Fibroblast of the conjunctiva (primary cell): ENCODE measurements around the gene TOP2A.
"Not testable (repeated sequence)": the region's sequence is repeated elsewhere in the genome, so short reads cannot be mapped to it uniquely, and the experiment has no call there.

Source experiments
- DNase-seq: peaks from one replicate; pipeline ENCODE4 v3.0.0-alpha.2; 2010; ENCODE audit warnings: low read depth

The TOP2A gene

DNA sequence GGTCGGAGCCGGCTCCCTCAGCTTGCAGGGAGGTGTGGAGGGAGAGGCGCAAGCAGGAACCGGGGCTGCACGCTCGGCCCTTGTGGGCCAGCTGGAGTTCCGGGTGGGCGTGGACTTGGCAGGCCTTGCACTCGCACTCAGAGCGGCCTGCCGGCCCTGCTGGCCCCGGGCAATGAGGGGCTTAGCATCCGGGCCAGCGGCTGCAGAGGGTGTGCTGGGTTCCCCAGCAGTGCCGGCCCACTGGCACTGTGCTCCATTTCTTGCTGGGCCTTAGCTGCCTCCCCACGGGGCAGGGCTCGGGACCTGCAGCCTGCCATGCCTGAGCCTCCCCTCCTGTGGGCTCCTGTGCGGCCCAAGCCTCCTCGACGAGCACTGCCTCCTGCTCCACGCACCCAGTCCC lies 41.9 kb downstream of the TOP2A start:
- not testable (repeated sequence) for DNase-seq

DNA sequence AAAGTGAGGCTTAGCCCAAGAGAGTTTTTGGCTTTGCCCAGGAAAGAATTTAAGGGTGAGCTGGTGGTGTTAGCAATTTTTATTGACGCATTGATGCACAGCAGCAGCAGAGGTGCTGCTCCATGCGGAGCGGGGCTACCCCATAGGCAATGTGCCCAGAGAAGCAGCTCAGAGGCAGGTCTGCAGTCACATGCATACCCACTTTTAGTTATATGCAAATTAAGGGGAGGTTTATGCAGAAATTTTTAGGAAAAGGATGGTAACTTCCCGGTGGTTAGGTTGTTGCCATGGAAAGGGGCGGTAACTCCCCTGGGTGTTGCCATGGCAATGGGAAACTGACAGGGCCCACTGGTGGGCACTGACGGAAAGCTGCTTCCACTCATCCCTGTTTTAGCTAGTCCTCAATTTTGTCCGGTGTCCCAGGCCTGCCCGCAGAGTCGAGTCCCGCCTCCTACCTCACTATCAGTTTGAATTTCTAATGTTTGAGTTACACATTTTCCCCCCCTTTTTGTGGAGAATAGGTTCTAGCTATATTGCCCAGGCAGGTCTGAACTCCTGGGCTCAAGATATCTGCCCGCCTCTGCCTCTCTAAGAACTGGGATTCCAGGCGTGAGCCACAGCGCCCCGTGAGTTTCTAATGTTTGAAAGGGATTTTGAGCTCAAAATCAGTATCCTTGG lies 42.7 kb downstream of the TOP2A start:
- DNase-seq: no peak

DNA sequence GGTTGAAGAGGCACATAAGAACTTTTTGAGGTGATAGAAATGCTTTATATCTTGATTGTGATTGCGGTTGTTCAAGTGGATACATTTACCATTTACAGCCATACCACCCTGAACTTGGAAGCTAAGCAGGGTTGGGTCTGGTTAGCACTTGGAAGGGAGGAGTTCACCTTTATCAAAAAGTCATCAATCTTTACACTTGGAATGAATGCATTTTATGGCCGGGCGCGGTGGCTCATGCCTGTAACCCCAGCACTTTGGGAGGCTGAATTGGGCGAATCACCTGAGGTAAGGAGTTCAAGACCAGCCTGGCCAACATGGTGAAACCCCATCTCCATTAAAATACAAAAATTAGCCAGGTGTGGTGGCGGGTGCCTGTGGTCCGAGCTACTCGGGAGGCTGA lies 43.7 kb downstream of the TOP2A start:
- DNase-seq: no peak

DNA sequence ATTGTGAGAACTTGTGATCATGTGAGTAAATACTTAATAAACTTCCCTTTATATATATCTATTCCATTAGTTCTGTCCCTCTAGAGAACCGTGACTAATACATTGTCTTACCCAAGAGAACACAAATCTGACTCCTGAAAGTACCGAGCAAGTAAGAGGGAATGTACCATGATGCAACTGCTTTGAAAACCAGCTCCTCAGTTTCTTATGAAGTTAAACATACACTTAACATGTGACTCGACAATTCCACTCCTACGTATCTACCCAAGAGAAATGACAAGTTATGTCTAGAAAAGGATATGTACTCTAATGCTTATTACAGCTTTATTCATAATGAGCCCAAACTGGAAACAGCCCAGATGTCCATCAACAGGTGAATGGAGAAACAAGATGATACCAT lies 44.4 kb downstream of the TOP2A start:
- peak; percentile 81 for DNase-seq

DNA sequence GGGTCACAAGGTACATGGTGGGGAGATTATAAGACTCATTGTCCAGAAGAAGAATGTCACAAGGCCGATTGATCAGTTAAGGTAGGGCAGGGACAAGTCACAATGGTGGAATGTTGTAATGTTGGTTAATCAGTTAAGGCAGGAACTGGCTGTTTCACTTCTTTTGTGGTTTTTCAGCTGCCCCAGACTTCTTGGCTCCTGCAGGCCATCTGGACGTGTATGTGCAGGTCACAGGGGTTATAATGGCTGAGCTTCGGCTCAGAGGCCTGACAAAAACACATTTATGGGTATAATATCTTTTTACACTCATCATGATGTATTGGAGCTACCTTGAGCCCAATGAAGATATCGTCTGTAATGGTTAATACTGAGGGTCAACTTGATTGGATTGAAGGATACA lies 45.1 kb downstream of the TOP2A start:
- not testable (repeated sequence) for DNase-seq

DNA sequence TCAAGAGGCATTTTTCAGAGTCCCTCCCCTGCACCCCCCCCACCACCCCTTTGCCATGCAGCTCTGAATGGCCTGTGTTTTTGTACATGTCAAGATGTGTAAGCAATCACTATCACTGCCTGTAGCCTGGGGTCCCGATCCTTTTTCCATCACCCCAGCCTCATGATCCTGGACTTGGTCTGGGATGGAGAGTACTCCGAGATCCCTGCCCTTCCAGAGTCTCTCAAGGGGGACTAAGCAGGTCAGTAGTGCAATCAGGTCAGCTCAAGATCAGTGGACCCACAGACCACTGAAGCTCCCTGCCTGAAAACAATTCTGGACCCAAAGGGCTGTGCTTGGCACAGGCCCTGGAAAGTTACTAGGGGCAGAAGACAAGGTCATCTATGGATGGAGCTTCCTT lies 45.7 kb downstream of the TOP2A start:
- no peak for DNase-seq

DNA sequence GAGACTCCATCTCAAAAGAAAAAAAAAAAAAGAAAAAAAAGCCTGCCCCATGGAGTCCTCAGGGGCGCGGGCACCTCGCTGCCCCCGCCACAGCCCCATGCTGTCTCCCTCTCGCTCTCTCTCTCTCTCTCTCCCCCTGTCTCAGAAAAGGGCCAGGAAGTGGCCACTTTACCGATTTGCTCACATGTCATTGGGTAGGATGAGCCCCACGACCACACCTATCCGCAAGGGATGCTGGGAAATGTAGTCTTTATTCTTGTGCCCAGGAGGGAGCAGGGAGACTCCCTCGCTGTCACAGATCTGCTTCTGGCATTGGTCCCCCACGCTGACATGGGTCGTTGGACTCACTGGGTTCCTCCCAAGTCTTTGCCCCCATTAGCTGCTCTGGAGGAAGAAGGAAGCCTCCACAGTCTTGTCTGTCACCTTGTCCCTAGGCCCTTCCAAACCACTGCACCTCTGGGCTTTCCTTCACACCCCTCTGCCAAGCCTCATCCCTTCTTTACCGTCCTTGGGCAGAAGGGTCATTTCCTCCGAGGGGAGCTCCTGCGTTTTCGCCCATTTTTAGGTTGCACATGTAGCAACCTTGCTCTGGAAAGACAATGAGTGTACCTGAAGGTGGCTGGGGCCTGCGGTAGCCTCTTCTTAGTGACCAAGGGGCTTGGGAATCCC lies 46.3 kb downstream of the TOP2A start:
- no peak for DNase-seq

DNA sequence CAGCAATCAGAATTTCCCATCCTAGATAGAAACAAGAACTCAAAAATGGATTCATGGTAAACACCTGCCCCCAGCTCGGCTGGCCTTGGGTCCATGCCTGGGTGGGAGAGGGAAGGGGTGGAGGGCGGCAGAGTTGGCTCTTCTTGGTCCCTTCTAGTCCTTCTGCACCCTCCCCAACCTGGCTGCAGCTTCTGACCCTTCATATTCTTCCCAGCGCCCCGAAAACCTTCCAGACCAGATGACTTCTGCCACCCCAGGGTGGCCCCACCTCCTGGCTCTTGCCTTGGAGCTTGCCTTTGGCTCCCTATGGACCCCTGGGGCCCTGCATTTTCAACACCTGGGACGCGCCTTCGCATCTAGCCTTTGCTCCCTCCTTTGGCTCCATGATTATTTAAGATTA lies 47.8 kb downstream of the TOP2A start:
- no peak for DNase-seq

DNA sequence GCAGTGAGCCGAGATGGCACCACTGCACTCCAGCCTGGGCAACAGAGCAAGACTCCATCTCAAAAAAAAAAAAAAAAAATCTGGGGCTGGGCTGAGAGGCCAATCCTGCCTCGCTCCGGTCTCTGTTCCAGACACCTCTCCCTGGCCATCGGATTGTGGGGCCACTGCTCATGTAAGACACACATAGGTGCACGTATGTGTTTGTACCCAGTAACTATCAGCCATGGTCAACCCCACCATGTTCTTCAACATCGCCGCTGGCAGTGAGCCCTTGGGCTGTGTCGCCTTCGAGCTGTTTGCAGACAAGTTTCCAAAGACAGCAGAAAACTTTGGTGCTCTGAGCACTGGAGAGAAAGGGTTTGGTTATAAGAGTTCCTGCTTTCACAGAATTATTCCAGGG lies 50.0 kb downstream of the TOP2A start:
- not testable (repeated sequence) for DNase-seq

DNA sequence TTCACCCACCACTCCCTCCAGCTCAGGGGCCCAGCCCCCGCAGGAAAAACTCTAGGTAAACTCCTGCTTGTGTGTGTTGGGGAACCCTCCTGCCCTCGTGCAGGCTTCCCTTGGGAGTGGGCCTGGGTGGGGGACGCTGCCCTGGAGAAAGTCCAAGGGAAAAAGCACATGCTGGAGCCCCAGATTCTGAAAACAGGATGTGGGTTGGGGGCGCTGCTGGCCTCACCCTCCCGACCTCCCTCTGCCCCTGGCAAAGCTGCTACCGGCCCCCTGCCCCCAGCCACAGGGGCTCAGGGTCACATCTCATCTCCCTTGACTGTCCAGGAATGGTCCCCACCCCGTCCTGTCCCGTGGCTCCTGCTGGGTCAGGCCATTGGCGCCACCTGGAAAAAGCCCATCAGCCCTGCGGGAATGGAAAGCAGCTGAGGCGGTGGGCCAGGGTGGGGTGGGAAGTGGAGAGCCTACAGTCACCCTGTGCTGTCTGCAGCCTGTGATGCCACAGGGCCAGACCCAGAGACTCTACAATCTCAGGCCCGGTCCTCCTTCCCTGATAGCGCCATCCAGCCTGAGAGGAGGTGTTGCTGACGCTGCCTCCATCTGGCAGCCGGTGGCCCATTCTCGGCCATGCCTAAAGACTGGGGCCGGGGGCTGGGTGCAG lies 50.7 kb downstream of the TOP2A start:
- DNase-seq: no peak

DNA sequence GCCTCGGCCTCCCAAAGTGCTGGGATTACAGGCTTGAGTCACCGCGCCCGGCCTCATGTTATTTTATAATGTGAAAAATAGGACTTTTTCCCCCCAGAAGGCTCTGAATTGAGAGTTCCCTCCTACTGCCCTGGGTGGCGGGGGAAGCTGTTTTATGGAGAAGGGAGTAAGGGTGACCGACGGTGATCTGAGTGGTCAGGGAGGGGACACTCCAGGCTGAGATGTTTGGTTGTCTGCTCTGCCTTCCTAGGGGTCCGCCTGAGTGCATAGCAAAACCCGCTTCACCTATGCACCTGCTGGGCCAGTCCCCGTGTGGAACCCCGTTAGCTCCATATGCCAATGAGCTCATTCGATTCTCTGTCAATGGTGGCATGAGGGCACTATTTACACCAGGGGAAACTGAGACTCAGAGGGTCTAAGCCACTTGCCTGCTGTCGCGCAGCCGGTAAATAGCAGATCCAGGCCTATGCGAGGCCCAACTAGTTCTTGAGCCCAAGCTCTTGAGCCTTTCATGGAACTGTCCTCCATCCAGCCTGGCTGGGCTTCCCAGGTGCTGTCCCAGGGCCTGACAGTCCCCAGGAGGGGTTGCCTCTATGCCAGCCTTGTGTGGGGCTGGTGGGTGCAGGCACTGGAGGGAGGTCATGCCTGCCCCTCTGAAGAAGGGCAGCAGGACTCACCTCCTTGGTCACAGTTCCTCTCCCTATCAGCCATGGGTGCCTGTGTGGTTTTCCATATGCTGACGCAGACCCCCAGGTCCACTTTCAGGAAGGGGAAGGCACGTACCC lies 51.4 kb downstream of the TOP2A start:
- DNase-seq: no peak

DNA sequence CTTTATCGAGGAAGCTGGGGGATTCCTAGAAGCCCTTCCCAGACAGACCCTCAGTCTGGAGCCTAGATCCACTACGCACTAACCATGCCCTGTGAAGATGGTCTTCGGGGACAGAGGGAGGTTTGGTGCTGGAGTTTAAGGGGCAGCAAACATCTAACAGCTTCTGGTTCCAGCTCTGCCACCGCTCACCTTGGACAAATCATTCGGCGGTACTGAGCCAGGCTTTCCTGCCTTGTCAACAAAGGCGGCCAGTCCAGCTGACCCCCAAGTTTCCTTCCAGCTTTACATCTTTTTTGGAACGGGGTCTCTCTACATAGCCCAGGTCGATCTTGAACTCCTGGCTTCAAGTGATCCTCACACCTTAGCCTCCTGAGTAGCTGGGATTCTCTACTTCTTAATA lies 52.8 kb downstream of the TOP2A start:
- no peak for DNase-seq

DNA sequence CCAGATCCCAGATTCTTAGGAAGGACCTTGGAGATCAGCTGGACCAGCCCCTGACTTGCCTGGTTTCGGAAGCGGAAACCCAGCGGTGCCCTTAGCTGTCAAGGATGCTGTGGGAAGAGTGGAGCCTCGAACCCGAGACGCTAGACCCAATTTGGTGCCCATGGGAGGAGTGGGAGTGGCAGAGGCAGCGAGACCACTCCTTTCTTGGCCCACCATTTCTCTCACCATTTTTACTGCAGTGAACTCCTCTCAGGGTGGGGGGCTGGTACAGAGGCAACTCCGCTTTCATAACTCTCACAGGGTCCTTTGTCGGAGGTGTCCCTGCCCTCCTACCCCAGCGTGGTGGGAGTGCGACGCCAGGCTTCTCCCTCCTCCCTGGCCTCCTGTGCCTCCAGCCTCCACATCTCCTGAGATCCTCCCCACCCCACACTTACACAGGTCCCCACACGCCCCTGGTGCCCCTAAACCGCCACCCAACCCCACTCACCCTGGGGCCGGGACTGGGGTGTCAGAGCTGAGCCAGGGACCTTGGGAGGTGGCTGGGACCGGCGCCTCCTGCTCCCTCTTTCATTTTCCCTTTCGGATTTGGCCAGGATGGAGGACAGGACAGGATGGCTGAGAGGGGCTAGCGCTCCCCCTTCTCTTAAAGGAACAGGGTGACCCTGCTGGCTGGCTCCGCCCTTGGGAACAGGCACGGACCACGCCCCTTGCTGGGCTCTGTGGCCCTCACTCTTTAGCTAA lies 53.4 kb downstream of the TOP2A start, which contains the start of gene GJD3:
Gene GJD3 (minus strand): TSS at position 617 of the 741 bp plus-strand sequence. CDS start 922 bp downstream, outside the sequence.
- DNase-seq: no peak

DNA sequence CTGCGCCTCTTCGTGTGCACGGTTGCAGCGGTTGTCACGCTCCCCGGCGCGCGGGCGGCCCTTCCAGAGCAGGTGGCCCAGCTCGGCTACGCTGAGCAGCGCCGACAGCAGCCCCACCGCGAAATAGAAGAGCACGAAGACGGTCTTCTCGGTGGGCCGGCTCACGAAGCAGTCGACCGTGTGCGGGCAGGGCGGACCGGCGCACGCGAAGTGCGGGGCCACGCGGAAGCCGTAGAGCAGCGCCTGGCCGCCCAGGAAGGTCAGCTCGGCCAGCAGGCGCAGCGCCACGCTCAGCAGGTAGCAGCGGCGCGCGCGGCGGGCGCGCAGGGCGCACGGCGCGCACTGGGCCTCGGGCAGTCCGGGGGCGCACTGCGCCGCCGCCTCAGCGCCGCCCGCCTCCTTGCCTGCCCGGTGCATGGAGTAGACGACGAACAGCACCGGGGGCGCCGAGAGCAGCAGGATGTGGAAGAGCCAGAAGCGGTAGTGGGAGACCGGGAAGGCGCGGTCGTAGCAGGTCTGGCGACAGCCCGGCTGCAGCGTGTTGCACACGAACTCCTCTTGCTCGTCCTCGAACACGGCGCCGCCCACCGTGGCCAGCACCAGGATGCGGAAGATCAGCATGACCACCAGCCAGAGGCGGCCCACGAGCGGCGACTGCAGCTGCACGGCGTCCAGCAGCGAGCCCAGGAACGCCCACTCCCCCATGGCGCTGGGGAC lies 54.4 kb downstream of the TOP2A start:
- no peak for DNase-seq

DNA sequence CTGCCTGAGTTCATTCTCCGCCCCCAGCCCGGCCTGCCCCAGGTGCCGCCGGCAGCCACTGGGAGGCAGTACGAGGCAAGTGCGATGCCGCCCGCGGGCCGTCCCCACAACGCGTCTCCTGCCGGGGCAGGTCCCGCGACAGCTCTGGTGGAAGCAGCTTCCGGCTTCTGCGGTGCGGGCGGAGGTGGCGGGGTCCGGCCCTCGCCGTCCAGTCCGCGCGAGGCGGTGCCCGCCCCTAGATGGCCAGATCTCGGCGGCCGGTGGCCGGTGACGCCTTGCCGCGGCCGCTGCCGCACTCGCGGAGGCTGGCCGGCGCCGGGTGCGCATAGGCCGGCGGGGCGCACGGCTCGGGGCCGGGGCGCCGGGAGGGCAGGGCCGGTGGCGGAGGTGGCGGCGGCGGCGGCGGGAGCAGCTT lies 55.0 kb downstream of the TOP2A start:
- peak; percentile 47 for DNase-seq

DNA sequence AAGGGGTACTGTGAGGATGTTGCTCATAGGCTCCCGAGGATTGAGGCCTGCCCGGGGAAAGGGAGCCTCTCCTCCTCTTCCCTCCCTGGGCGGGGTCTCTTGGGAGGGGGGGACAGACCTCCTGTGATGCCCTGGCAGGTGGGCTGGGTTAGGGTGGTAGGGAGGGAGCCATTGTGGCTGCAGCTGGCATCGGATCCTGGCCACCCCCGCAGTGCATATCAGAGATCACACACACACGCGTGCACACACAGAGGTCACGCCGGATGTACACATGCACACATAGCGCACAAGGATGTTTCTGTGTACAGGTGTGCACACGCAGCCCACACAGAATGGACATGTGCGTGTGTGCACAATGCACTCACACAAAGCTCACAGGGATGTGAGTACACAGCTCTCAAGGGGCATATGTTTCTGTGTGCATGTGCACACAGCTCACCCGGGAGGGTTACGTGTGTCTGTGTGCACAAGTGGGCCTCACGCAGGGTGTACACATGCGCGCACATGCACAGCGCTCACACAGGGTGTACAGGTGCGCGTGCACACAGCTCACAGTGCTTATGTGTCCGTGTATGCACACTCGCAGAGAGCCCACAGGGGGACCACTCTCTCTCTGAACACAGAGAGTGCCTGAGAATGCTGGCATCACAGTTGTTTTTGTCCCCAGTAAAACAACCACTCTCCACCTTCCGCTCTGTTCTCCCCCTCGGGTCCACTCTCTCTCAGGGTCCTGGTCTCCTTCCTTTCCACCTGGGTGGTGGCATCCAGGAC lies 55.6 kb downstream of the TOP2A start:
- no peak for DNase-seq

DNA sequence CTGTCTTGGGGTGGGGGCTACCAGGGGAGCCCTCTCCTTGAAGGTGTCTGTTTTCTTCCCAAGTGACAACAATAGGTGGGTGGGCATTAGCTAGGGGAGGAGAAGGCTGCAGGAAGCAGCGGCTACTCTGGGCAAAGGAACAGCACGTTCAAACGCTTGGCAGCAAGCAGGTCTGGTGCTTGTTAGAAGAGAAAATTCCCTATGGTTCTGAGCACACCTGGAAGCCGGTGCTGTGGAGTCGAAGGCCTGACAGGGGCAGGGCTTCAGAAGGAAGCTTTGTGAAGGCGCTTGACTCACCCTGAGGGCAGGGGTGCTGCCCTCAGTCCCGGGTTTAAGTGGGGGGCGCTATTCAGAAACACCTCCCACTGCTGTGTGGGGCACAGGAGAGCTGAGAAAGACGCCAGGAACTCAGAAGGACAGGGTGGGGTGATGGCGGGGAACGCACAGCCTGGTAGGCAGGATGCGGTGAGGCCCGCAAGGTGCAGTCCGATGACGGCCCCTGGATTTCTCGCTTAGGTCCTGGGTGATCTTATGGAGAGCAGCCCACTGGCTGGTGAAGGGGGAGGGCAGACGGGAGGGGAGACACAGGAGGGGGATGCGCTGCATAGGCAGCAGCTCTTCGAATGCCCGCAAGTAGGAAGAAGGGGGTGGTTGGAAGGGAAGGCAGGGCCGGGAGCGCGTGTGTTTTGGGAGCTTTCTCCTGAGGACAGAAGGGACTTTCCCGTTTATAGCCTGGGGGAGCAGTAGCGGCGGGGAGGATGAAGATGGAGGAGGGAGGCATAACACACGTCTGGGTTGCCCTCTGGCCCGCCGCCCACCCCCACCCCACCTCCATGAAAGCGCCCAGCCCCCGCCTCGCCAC lies 56.4 kb downstream of the TOP2A start:
- DNase-seq: no peak

DNA sequence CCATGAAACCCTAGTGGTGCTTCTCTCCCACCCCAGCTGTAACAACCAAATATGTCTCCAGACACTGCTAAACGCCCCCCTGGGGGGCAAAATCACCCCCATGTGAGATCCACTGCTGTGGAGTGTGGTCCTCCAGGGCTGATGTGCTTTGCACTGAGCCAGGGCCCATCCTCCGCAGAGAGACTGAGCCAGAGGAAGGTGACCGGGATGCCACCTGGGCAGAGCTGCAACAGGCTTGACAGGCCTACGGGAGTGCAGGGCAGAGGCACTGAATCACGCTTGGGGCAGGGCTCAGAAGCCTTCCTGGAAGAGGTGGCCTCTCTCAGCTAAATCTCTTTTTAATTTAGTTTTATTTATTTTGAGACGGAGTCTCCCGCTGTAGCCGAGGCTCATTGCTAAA lies 57.6 kb downstream of the TOP2A start:
- DNase-seq: no peak

DNA sequence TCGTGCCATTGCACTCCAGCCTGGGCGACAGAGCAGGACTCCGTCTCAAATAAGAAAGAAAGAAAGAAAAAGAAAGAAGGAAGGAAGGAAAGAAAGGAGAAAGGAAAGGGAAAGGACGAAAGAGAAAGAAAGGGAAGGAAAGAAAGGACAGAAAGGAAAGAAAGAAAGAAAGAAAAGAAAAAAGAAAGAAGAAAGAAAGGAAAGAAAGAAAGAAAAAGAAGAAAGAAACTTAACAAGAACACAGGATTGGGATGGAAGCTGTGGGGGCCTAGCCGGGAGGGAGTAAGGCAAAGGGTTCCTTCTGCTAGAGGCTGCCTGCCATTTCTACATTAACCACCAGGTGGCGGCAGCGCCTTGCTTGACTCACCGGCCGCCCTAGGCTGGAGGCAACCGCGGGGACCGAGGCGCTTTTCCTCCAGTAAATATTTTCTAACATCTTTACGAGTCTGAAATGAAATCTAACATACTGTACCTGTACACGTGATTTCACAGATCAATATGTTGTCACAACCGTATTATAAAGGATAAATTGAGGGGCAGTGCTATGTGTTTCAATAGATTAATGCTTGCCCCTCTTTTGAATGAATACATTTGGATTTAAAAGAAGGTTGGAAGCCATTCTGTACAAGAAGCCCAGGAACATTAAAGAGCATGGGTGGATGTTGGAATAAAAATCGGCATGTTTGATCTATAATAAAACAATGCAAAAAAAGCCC lies 59.2 kb downstream of the TOP2A start:
- peak; percentile 80 for DNase-seq
